Heart left ventricle (tissue), 13 donors: ENCODE results near the gene ABCA9.

Experiments
- CTCF ChIP-seq, 12 donors: fragments of 200-600 bp; sonication (generic) in 4 of 12; IDR thresholded peaks; one replicate each; pipeline versions ENCODE4 v1.5.0 to v1.8.0; 2018 to 2022; ENCODE audit warnings: antibody characterized with exemption in 12 of 12, mild to moderate bottlenecking in 5 of 12
- POLR2A ChIP-seq, 2 donors: fragments of 450-650 bp; IDR thresholded peaks; one replicate each; pipeline ENCODE4 v1.6.1; 2017; ENCODE audit warnings: antibody characterized with exemption in 2 of 2, mild to moderate bottlenecking in 2 of 2, moderate library complexity in 2 of 2
- donor health status: ischemic (EF 13 %, LVEDD 7.1; RV severe dilation, severe dysfunction).
- donor health status: DM: no; HTN: yes; CAD: no.
- donor health status: DM: no; HTN: no; CAD: no.
- donor health status: ischemic (EF 25% LVEDD 6.9; RV normal size, moderate dysfunction).
- donor health status: ischemic (EF 25% LVEDD 5.7; RV mildly dilated, moderate dysfunction).
- donor health status: ischemic (EF 35%, LVEDD 5.7; RV mildly dilated, moderate dysfunction).
- donor health status: nonischemic (EF 11% LVEDD 7.7; RV severe dilation, severe dysfunction).
- donor health status: DM: yes; HTN: yes; CAD: no.
- donor health status: PGD.
- donor health status: ischemic (EF 29% LVEDD 5.4; RV normal size, mild dysfunction).
- donor health status: nonischemic (EF 23%, LVEDD 6.1; RV moderate dilation, normal function).

GRCh38 chr17:69062860-69063581 lies 2.3 kb upstream of the ABCA9 start:
- no peak for TF ChIP-seq POLR2A (IDR thresholded peaks at IDR 0.05)
- TF ChIP-seq CTCF (IDR thresholded peaks at IDR 0.05) = no peak
